Raji (cell line): ENCODE measurements around the gene NBAS.

Experiments
- POLR2A ChIP-seq: IDR thresholded peaks from 2 replicates; pipeline ENCODE4 v1.6.1; 2011; ENCODE audit warnings: low read depth, low read length, control low read depth; ENCODE audit not compliant: insufficient read depth

Gene NBAS

DNA sequence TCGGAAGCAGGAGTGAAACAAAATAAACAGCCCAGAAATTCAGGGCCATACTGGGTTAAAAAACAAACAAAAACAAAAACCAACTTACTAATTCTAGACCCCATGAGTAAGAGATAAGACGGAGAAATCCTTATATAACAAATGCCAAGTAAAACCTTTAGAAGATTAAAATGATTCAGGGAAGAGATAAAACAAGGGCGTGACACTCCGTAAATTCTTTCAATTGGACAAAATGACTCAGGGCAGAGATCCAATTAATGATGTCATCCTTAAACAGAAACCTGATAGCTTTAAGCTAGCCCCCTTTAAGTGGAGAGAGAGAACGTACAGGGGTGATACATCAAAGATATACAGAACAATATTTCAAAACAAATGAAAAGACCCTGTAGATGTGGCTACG, 317.4 kb downstream of the NBAS start:
- TF ChIP-seq POLR2A = no peak

GRCh38 chr2:15242936-15243461, 318.1 kb downstream of the NBAS start:
- TF ChIP-seq POLR2A = no peak

DNA sequence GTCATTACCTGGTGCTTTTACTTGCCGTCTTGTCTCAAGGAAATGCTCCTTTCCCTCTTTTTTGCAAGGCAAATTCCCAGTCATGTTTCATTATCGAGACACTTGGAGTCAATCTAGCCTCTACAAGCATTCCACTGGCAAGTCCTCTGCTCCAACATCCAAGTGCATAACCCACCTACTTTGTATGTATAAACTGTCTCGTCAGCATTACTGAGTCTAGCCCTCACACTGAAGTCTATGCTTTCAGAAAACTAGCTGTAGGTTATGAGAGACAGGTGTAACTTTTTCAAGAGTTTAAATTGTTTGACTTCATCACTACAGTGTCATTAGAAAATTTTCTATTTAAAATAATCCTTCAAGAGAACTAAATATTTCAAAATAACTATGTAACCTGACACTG, 319.2 kb downstream of the NBAS start:
- TF ChIP-seq POLR2A = no peak

- TF ChIP-seq POLR2A = no peak
Measured at GRCh38 chr2:15241201-15241600, 319.9 kb downstream of the NBAS start.

- no peak for TF ChIP-seq POLR2A
Measured at GRCh38 chr2:15238028-15238427, 323.1 kb downstream of the NBAS start.

DNA sequence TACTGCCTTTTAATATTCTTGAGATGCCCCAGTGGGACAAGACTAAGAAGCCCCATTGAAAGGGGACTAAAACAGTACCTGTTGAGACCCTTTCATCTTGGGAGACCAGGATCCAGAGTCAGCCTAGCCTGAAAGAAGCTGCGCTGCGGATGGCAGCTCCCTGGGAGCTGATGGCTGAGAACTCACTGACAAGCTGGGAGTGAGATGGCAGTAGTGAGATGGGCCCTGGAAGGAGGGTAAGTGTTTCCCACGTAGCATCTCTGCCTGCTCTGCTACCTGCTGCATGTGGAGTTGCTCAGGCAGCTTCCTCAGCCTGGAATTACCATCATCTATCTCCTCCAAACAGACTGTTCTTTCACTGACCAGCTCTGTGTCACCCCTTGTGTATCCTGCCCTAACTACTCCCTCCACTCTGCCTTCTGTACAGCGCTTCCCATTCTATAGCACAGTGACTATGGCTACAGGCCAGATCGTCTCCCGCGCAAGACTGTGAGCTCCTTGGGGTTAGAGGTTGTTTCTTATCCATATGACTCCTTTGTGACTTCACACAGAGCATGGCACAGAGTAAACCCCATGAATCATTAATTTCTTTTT, 330.4 kb downstream of the NBAS start:
- no peak for TF ChIP-seq POLR2A

DNA sequence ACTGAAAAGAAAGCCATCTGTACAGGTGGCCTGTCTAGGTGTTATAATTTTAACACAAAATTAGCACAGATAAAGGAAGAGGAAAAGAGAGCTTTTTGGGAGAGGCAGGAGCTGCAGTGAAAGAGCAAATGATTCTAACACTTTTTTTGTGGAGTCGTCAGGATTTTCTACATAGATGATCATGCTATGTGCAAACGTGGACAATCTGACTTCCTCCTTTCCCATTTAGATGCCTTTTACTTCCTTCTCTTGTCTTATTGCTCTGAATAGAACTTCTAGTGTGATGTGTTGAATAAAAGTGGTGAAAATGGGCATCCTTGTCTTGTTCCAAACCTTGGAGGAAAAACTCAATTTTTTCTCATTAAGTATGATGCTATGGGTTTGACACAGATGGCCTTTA, 334.5 kb downstream of the NBAS start:
- no peak for TF ChIP-seq POLR2A

DNA sequence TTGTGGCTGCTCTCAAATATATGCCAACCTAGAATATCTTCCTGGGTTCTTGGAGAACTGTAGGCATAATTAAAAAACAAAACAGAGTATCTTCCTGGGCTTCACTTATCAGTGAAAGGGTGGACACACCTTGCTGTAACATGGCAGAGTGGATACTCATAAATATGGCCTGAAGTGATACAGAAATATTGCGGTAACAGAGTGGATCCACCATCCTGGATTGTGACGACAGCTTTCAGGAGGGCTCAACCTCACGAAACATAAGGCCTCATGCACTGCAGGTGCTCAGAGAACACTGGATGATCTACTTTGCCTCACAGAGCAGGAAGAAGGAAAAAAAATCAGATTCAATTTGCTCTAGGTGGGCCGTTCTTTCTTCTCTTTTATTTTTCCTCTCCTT, 336.0 kb downstream of the NBAS start:
- TF ChIP-seq POLR2A = no peak

DNA sequence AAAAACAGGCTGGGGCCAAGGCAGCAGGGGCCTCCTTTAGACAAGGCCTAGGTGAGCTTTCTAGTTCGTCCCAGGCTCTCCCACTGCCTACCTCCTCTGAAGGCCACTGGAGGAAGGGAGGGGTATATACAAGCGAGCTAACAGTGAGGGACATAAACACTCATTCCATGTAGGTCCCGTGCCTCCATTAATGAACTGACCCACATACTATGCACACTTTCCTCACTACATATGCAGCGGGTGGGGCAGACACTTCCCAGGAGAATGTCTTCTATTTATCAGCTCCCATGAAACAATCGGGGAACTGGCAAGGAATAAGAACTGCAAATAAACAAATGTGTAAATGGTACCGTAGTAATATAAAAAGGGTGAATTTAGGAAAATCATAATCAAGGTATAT, 336.5 kb downstream of the NBAS start:
- no peak for TF ChIP-seq POLR2A

- TF ChIP-seq POLR2A = no peak
Measured at GRCh38 chr2:15223887-15224286, 337.2 kb downstream of the NBAS start.

DNA sequence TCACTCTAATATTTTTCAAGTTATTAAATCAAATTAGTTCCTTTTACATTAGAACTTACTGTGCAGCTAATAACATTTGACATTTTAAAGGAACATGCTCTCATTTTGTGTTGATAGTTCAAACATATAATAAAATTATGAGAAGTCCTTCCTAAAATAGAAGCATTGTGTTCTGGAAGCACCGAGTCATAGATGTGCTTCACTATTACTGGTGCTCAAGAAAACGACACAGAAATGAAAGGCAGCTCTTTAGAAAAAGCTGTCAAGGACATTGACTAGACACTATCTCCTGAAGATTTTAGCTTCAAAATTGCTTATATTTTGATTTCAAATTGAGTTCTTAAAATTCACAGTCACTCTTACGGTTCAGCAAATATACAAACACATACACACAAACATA, 338.3 kb downstream of the NBAS start:
- TF ChIP-seq POLR2A = no peak

DNA sequence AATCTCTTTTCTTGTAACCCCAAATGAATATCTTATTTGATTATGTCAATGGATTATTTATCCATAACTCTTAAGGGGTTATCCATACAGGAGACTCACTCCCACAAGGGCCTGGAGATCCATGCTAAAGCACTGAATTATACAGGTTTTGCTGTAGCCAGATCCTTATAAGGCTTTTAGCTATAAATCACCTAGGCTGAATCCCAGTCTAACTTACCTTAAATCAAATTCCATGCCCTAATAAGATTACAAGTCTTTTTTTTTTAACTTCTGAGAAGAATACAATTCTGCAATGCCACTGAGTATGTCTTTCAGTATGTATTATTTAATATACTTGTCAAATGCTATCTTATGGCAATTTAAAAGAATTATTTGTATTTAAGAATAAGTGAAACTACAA, 340.5 kb downstream of the NBAS start:
- no peak for TF ChIP-seq POLR2A

GRCh38 chr2:15218423-15219086, 342.6 kb downstream of the NBAS start:
- no peak for TF ChIP-seq POLR2A

DNA sequence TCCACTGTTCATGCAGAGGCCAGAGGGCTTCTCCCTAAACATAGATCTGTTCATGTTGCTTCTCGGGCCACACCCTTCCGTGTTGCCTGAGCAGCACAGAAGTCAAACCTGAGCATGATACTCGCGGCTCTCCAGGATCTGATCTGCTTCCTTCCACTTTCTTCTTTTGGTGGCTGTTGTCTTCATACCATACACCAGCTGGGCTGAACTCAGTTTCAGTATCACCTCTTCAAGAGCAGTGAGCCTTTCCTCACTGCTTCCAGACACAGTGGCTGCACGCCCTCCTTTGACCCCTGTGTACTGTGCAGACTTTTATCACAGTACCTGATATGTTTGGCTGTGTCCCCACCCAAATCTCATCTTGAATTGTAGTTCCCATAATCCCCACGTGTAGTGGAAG, 348.9 kb downstream of the NBAS start:
- TF ChIP-seq POLR2A = no peak

DNA sequence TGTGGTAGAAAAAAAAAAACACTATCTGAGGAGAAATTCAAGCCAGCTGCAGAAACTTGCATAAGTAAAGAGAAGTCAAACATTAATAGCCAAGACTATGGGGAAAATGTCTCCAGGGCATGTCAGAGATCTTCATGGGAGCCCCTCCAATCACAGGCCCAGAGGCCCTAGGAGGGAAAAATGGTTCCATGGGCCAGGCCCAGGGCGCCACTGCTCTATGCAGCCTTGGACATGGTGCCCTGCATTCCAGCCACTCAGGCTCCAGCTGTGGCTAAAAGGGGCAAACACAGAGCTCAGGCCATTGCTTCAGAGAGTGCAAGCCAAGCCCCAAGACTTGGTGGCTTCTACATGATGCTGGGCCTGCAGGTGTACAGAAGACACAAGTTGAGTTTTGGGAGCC, 354.7 kb downstream of the NBAS start:
- no peak for TF ChIP-seq POLR2A

GRCh38 chr2:15205562-15205961, 355.6 kb downstream of the NBAS start:
- no peak for TF ChIP-seq POLR2A

- no peak for TF ChIP-seq POLR2A
Measured at GRCh38 chr2:15201009-15201408, 360.1 kb downstream of the NBAS start.
